ENCODE measurements around the gene ZBTB16. TPM values are rescaled to one million over a fixed set of nuclear protein-coding genes. Genes with fewer than 3 reads are reported as not detected.

The ZBTB16 gene
- total RNA-seq, 1 donor from 2014 or later, result 64.8 TPM

DNA sequence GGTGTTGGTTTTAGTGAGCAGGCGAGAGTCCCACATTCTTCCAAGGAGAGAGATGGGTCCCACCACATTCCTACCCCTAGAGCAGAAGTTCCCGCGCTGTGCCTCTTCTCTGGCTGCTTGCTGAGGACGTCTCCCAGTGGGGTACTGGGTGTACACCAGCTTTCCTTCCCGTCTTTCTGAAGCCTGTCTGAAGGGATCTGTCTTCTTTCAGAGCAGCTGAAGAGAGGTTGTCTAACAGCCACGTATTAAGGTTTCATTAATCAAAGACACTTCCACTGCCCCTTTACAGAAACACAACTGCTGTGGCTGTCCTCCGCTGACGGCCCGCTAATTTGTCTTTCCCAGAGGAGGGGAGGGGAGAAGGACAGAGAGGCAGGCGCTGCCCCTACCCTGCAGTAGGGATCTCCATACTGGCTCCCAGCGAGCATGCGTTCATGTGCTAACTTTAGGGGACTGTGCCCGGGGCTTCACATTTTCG lies 56.0 kb downstream of the ZBTB16 start:
- intact Hi-C loops (cut with DNase I), result no loop called here

DNA sequence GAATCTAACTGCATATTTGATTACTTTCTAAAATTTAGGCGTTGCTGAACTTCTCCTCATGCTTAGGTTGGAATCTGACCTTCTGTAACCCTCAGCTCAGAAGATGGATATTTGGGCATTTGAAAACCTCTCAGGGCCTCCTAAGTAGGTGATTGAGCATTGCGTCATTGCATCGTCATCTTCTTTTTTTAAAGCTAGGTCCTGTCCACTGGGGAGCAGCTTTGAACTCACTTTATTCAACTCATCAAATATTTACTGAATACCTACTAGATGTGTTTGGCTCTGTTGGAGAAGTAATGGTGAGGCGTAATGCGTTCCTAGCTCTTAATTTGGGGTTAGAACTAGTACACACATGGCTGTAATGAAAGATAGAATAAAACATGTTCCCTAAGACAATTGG lies 56.8 kb downstream of the ZBTB16 start:
- no peak for DNase-seq
- intact Hi-C loops (cut with DNase I), result no loop called here
- ATAC-seq (ENCODE audit: poor library complexity), result no peak

More for the DNA sequence above, 56.0 kb downstream of the ZBTB16 start:
- DNase-seq (no peak), ATAC-seq (ENCODE audit: poor library complexity) (peak; percentile 13)

DNA sequence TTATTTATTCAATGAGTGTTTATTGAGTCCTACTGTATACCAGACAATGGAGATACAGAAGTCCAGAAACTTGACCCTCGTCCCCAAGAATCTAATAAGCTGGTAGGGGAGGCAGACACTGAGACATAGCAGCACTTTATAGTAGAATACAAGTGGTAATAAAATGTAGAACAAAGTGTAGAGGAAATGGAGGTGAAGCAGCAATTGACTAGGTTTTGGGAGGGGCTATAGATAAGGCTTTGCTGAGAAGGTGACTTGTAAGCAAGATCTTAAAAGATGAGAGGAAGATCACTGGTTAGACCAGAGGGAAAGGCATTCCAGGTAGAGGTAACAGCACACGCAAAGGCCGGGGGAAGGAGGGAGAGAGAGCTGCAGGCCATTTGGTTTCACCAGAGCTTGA lies 57.3 kb downstream of the ZBTB16 start:
- ATAC-seq (ENCODE audit: poor library complexity) (no peak), DNase-seq (no peak)
- intact Hi-C loops (cut with DNase I), result no loop called here

DNA sequence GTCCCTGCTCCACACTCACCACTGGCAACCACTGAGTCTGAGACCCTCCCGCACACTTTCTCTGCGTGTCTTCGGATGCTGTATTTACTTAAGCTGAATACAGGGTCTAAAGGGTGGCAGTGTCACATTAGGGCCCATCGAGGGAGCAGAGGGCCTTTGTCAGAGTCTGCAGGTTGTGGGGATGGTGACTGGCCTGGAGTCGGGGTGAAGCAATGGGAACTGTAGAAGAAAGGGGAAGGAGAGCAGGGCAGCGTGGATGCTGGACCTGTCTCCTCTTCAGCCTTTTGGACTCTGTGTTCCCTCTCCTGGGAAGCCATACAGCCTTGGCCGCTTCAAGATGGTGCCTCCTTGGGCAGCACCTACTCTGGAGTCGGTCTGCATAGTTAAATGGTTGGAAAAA lies 61.1 kb downstream of the ZBTB16 start:
- DNase-seq (no peak), ATAC-seq (ENCODE audit: poor library complexity) (no peak)
- intact Hi-C loops (cut with DNase I), result no loop called here

DNA sequence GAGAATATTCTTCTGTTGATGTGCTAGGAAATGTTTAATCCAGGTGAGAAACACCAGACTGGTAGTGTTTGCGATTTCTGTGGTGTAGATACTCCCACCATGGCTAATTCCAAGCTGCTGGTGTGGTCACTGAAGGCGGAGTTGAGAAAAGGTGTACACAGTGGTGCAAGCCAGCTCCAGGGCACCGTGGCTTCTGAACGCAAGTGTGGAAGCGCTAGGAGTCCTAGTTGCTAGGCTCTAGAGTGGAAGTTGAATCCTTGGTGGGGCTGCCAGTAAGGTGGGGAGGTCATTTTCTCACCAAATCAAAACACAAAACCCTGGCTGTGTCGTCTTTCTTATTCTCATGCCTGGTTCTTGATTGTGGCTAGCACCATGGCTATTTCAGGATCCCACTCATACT lies 61.6 kb downstream of the ZBTB16 start:
- intact Hi-C loops (cut with DNase I), result no loop called here
- ATAC-seq (ENCODE audit: poor library complexity), result no peak
- DNase-seq, result no peak

DNA sequence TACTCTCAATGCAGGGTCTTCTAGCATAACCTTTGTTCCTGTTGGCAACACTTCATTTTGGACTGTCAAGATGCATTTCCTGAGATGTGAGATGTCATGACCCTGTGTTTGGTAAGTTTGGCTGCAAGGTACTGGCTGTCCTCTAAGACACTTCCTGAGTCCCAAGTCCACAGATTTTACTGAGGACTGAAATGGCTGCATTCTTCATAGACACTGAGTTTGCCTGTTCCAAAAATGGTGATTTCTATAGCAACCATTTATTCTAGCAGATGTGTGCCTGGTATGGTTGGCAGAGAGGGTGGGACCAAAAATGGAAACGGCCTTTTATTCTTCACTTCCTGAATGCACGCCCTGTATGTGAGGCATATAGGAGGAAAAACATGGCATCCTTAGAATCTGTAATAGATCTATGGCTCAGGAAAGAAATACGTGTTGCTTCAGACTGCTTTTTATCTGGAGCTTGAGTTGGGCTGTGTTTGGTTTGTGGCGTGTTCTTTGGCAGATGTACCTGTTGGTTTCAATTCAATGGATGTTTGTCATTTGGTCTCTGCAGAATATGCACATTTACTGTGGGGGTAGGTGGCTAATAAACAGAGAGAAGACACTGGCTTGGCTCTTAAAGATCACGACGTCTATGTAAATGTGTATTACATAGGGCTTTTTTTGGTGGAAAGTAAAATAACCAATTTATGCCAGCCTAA lies 62.4 kb downstream of the ZBTB16 start:
- ATAC-seq (ENCODE audit: poor library complexity), result no peak
- DNase-seq, result no peak
- intact Hi-C loops (cut with DNase I), result no loop called here

DNA sequence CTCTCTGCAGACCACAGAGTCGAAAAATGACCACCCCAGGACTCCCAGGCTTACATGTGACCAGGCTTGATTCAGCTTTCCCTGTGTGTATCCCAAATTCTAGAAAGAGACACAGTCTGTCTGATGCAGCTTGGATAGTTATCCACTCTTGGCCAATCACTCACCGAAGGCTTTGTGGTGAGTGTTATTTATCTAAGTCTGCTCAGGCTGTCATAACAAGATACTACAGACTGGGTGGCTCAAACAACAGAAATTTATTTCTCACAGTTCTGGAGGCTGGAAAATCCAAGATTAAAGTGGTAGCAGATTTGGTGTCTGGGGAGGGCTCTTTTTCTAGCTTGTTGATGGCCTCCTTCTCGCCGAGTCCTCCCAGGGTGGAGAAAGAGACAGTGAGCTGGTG lies 63.2 kb downstream of the ZBTB16 start:
- intact Hi-C loops (cut with DNase I), result no loop called here
- DNase-seq, result no peak
- ATAC-seq (ENCODE audit: poor library complexity), result no peak

DNA sequence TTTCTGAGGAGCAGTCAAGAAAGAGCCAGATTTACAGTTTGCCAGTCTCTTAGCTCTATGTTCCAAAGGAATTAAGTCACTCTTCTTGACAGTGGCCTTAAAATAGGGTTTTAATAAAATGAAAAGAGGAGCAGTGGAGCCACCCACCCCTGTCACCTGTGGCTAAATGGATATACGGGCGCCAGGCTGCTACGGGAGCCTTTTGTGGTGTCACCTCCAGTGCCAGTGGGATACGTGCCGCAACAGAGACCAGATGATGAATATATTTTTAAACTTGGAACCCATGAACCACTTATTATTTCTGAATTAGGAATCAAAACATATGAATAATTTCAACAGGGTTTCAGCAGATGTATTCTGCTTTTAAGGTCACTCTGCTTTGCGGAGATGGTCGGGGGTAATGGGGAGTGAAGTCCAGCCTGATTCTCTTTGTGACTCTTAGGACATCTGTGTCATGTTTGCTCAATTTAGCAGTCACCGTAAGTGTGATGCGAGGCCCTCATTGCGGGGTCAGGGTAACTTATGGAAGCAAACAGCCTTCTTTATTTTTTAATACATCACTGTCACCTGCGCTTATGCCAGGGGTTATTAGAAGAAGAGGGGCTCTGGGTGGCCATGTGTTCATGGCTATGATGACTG lies 64.3 kb downstream of the ZBTB16 start:
- ATAC-seq (ENCODE audit: poor library complexity), result no peak
- intact Hi-C loops (cut with DNase I), result no loop called here
- no peak for DNase-seq

DNA sequence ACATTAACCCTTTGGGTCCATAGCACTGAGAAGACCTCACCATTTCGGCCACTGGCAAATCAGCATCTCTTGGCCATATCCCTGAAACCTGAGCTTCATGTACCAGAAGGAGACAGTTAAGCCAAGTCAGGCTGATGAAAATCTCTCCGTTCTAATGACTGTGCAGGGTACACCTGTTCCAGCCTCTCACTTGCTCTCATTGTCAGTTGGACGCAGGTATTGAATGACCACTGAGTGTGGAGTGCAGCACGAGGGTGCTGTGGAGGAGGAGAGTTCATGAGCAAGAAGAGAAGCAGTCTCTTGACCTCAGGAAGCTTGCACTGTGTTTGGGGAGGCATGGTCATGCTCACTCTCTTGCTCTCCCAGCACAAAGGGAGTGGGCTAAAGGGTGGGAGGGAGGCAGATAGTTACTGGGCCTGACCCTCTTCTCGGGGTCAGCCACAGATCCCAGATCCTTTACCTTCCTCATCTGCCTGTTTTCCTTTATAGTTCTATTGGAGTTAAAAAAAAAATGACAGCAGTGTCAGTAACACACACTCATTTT lies 65.2 kb downstream of the ZBTB16 start:
- DNase-seq, result no peak
- intact Hi-C loops (cut with DNase I), result no loop called here
- no peak for ATAC-seq (ENCODE audit: poor library complexity)

DNA sequence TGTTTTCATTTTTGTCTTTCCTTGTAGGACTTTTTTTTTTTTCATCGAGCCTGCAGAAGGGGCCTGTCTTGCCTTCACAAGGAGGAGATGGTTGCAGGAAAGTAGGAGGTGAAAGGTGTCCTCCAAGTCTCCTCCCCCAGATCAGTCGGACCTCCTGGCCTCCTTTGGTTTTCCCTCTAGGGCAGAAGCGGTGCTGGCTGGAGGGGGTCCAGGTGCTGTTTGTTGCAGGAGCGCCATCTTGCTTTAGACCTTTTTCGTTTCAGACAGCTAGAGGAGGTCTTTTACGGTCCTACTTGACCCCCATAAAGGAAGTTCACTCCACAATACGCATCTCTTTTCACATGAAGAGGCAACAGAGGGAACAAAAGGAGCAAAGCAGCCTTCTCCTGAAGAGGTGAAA lies 66.0 kb downstream of the ZBTB16 start:
- ATAC-seq (ENCODE audit: poor library complexity) (no peak), DNase-seq (no peak)
- intact Hi-C loops (cut with DNase I), result no loop called here

DNA sequence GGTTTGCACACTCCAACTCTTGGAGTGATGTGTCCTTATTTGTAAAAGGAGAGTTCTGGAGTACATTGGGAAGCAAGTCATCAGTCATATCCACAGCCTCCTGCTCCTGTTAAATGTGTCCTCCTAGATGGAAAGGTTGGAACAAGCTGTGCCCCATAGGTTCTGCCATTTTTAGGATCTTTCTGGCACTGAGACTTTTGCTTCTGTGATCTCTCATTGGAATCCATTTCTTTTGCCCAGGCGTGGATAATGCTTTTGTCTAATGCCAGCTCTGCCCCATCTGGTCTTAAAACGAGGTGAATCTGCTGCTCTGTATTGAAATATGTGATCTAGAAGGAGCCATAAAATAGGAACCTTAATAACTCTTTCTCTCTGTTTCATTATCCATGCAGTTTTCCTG lies 66.4 kb downstream of the ZBTB16 start:
- no peak for ATAC-seq (ENCODE audit: poor library complexity)
- intact Hi-C loops (cut with DNase I), result no loop called here
- no peak for DNase-seq

DNA sequence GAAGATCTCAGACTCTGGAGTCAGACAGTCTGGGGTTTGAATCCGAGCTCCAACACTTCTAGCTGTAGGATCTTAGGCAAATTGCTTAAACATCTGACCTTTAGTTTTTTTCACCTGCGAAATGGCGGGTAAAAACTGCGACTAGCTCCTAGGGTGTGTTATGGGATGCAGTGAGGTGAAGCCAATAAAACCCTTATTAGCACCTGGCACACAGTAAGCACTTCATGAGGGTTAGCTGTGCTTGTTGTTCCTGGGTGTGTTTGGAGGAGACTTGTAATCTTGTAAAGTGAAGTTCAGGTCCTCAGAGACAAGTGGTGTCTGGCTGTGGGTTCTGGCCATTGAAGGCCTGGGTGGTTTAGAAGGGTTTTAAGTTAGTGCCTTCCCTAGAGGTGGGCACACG lies 68.9 kb downstream of the ZBTB16 start:
- ATAC-seq (ENCODE audit: poor library complexity) (peak; percentile 5), DNase-seq (no peak)
- intact Hi-C loops (cut with DNase I), result no loop called here

DNA sequence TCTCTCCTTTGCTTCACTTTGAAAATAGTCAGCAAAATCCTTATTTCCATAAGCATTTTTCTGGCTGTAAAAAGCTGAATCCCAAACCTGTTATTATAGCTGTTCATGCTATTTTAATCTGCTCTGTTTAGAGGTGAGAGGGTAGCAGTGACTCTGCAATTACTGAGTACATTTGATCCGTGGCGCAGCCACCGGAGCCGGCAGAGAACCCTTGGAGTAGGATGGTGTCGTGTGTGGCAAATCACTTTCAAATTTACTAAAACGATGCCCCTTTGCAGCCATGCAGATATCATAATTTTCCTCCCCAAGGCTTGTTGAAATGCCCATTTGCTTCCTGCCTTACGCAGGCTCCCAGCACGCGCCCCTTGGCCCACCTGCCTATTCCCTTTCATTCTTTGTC lies 69.6 kb downstream of the ZBTB16 start:
- intact Hi-C loops (cut with DNase I), result no loop called here
- ATAC-seq (ENCODE audit: poor library complexity), result no peak
- DNase-seq, result no peak

DNA sequence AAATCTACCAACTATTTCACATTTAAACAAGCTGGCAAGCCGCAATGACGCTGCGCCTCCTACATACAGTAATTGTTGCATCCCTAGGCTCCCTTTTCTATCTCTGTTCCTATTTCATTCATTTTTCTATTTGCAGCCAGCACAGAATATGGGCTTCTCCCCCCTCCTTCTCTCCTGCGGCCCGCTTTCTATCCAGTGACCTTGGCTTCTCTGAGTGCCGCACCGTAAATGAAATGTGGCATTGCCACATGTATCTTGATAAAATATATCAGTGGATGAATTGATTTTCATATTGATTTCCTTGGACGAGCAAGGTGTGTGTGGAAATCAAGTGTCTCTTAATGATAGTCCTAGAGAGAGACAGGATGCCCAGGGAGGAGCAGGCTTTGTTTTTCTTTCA lies 70.2 kb downstream of the ZBTB16 start:
- intact Hi-C loops (cut with DNase I), result no loop called here
- no peak for ATAC-seq (ENCODE audit: poor library complexity)

DNA sequence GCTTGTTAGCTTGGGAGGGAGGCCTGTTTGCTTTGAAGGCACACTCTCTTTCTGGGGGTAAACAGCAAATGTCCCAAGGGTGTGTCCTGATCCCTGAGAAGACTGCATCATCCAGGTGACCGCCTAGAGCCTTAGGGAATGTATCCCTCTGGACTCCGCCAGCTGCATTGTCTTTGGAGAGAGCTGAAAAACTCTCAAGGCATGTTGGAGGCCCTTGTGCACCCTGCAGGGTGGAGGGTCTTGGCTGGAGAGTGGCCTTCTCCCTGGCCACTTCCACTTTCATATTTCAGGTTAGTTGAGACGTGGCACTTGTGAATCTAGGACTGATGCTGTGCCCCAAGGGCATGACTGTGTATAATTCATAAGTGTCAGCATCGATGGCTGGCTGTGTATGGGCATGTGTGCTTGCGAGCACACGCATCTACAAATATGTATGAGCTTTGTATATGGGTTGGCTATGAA lies 70.6 kb downstream of the ZBTB16 start:
- intact Hi-C loops (cut with DNase I), result no loop called here
- no peak for ATAC-seq (ENCODE audit: poor library complexity)
- no peak for DNase-seq

More for the DNA sequence above, 70.2 kb downstream of the ZBTB16 start:
- no peak for DNase-seq

DNA sequence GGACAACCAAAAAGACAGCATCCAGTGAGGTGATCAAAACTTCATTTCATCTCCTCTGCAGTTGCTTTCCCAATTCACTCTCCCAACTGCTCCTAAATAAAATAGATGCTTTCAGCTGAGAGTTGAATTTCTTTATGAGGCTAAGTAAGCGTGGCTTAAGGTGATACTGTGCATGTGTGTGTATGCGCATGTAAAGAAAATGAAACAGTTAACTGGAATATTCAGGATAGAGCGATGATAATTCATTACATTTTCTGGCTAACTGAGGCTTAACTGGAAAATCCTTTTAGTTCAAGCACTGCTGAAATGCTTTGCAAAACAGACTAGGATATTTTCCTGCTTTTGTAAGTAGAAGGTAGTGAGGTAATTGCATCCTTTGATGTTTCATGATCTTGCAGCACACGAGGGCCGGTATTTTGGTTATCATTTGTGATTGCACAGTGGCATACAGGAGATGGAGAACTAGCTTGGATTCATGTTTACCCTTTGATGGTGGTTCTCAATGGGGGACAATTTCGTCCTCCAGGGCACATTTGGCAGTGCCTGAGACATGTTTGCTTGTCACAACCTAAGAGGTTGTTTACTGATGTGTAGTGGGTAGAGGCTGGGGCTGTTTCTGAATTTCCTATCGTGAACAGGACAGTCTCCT lies 71.2 kb downstream of the ZBTB16 start:
- ATAC-seq (ENCODE audit: poor library complexity), result no peak
- intact Hi-C loops (cut with DNase I), result no loop called here

DNA sequence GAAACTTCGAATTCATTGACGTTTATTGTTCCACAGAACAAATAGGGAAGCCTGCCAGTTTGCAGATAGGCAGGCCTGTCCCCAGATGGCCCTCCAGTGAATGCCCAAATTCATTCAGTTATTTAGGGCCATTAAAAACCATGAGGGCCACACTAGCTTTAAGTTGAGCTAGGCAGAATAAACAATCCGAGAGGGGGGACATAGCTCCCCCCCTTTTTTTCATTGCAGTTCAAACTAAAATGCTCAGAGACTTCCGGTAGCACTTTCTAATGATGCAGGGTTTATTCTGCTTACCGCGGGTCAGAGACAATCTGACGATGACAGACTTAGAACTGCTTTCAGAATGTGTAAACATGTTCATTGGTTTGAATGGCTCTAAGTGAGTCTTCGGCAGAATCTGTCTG lies 72.0 kb downstream of the ZBTB16 start:
- DNase-seq (no peak), ATAC-seq (ENCODE audit: poor library complexity) (no peak)
- intact Hi-C loops (cut with DNase I), result no loop called here

More for the DNA sequence above, 71.2 kb downstream of the ZBTB16 start:
- no peak for DNase-seq

DNA sequence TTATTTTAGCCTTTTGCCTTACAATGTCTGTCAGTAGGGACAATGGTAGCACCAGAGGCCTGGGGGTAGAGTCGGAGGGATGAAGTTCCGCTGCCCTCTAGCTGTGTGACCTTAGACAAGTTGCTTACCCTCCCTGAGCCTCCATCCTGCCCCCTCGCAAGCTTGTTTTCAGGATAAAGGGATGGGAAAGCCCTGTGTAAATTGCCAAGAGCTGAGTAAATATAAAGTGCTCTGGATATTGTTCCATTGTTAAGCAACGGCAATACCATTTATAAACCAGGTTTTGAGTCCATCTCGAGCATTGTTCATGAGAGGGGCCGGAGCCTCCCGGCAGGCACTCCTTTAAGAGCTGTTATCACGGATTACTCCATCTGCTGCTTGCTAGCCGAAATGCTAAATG lies 72.9 kb downstream of the ZBTB16 start:
- DNase-seq (no peak), ATAC-seq (ENCODE audit: poor library complexity) (no peak)
- intact Hi-C loops (cut with DNase I), result no loop called here

DNA sequence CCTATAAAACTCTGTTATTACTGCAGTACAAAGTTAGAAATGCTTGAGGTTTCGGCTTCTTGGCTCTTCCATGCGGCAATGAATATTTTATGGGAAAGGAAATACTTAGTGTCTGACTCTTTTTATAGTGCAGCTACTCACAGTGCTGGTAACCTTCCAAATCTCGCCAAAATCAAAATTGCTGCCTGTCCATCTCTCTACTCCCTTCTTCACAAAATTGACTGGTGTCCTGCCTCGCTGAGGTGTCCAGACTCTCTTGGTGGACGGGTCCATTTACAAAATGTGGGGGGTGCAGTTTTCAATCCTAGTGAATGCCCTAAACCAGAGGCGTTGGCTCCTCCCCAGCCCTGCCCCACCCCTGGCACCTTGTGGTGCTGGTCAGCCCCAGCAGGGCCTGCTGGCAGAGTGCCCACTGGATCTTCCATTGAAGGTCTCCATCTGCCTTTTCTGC lies 73.5 kb downstream of the ZBTB16 start:
- ATAC-seq (ENCODE audit: poor library complexity) (no peak), DNase-seq (peak; percentile 64)
- intact Hi-C loops (cut with DNase I), result no loop called here

Measured in Right ventricle myocardium superior (tissue), 1 donor.